Loucy (cell line): ENCODE measurements around the gene DLG1.
A peak's percentile ranks its signal among the peaks of the same experiment; 100 is the strongest.

Experiments
- H2AFZ ChIP-seq: fragments of 200-600 bp; sonication (generic); 2 replicates; pipeline ENCODE4 v1.6.0; 2016; ENCODE audit warnings: antibody characterized with exemption, mild to moderate bottlenecking, low read length, moderate library complexity
- H3F3A ChIP-seq: fragments of 200-600 bp; 2 replicates; pipeline ENCODE4 v1.6.0; 2016; ENCODE audit warnings: antibody characterized with exemption, low read depth, mild to moderate bottlenecking
- H3K27me3 ChIP-seq: fragments of 200-600 bp; sonication (generic); 2 replicates; pipeline ENCODE4 v1.6.1; 2014; ENCODE audit warnings: low read length, mild to moderate bottlenecking; ENCODE audit not compliant: insufficient read depth, poor library complexity, severe bottlenecking
- H3K36me3 ChIP-seq: fragments of 200-600 bp; sonication (generic); 2 replicates; pipeline ENCODE4 v1.6.1; 2016; ENCODE audit warnings: low read length; ENCODE audit not compliant: insufficient read depth
- H3K4me1 ChIP-seq: fragments of 200-600 bp; sonication (generic); 2 replicates; pipeline ENCODE4 v1.5.1; 2014; ENCODE audit warnings: low read length, mild to moderate bottlenecking; ENCODE audit not compliant: insufficient read depth, poor library complexity, severe bottlenecking
- H3K4me2 ChIP-seq: fragments of 200-600 bp; sonication (generic); 2 replicates; pipeline ENCODE4 v1.6.0; 2014; ENCODE audit warnings: antibody characterized with exemption, low read length, low read depth, mild to moderate bottlenecking; ENCODE audit not compliant: poor library complexity, severe bottlenecking
- H3K4me3 ChIP-seq: fragments of 200-600 bp; sonication (generic); 2 replicates; pipeline ENCODE4 v1.5.1; 2014; ENCODE audit warnings: low read length, mild to moderate bottlenecking, mixed read lengths; ENCODE audit not compliant: poor library complexity, severe bottlenecking
- H3K79me2 ChIP-seq: fragments of 200-600 bp; sonication (generic); 2 replicates; pipeline ENCODE4 v1.6.1; 2014; ENCODE audit warnings: low read length; ENCODE audit not compliant: insufficient read depth
- H3K9ac ChIP-seq: fragments of 200-600 bp; sonication (generic); 2 replicates; pipeline ENCODE4 v1.6.0; 2014; ENCODE audit warnings: mild to moderate bottlenecking, low read depth, low read length, moderate library complexity; ENCODE audit not compliant: poor library complexity, severe bottlenecking
- H3K9me2 ChIP-seq: fragments of 200-600 bp; sonication (generic); replicated peaks from 2 replicates; pipeline ENCODE4 v1.6.1; 2016; ENCODE audit warnings: low read depth, low read length, mixed read lengths
- H3K9me3 ChIP-seq: fragments of 200-600 bp; sonication (generic); 2 replicates; pipeline ENCODE4 v1.6.1; 2014; ENCODE audit warnings: mild to moderate bottlenecking, antibody characterized with exemption, low read length, low read depth; ENCODE audit not compliant: insufficient read depth
- H4K20me1 ChIP-seq: fragments of 200-600 bp; sonication (generic); 2 replicates; pipeline ENCODE4 v1.6.0; 2014; ENCODE audit warnings: antibody characterized with exemption, low read length, mild to moderate bottlenecking; ENCODE audit not compliant: insufficient read depth, poor library complexity, severe bottlenecking
- CTCF ChIP-seq: fragments of 200-600 bp; sonication (generic); conservative IDR thresholded peaks from 2 replicates; pipeline ENCODE4 v1.5.1; 2014; ENCODE audit warnings: mild to moderate bottlenecking, antibody characterized with exemption, low read length
- EZH2phosphoT487 ChIP-seq: fragments of 200-600 bp; IDR thresholded peaks from 2 replicates; pipeline ENCODE4 v1.6.1; 2018; ENCODE audit warnings: antibody characterized with exemption, mild to moderate bottlenecking, moderate library complexity, borderline replicate concordance

Gene DLG1

DNA sequence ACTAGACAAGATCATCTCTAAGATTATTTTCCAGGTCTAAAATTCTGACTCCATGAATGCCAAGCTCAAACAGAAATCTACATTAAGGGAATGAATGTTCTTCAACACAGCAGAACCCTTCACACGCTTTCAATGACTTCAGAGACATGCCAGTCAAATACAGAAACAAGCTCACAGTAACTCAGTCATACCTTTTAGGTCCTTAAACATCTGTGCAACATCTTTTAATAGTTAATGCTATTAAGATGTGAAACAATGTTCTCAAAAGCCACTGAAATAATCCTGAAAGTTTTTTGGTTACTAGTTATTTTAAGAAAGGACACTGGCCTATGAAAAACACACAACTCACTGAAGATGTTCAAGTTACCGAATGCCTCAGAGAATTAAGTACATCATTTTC lies 2.5 kb downstream of the DLG1 start:
- peak overlapping the region; percentile 85 for H3K4me2 ChIP-seq
- H4K20me1 ChIP-seq = peaks cover 65% of the 10 kb centered on the region
- peak overlapping the region; percentile 90 for H3K9ac ChIP-seq
- no peaks in the 10 kb centered on the region for H3K9me3 ChIP-seq
- peaks cover 10% of the 10 kb centered on the region; the same call in 1 of the 2 replicates for H3K36me3 ChIP-seq
- H3K79me2 ChIP-seq = peaks cover 69% of the 10 kb centered on the region
- no peaks in the 10 kb centered on the region for H3F3A ChIP-seq
- H3K4me3 ChIP-seq = peak overlapping the region; percentile 86
- H3K4me1 ChIP-seq = peaks cover 49% of the 10 kb centered on the region
- no peak overlapping the region for H2AFZ ChIP-seq
- H3K9me2 ChIP-seq = no peaks in the 10 kb centered on the region
- no peaks in the 10 kb centered on the region for H3K27me3 ChIP-seq
- no peak for TF ChIP-seq EZH2phosphoT487
- TF ChIP-seq CTCF = no peak

DNA sequence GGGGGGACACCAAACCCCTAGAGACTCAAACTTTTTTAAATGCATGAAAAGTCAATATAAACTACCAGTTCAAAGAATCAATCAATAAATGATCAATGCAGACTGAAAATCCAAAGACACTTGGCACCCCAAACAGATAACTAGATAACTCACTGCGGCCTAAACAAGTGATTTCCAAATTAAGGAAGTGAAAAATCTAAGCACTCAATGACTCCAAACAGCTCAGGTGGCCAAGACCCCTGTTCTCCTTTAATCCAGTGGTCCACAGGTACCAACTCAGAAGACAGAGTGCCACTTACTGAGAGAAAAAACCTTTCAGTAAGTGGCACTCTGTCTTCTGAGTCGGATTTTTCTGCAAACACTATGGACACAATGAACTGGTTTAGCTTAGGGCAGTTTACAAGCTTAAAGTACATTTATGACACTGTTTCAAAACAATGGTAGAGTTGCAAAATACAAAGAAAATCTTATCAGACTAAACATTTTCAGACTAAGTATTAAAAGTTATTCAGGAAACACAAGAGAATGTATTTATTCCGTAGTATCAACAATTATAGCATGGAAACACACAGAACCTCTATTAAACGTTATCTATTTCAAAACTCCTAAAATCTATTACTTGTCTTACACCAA lies 4.7 kb downstream of the DLG1 start:
- H3K9ac ChIP-seq = peak overlapping the region; percentile 21
- H3K9me3 ChIP-seq = no peaks in the 10 kb centered on the region
- H4K20me1 ChIP-seq = peaks cover 73% of the 10 kb centered on the region
- no peak overlapping the region for H2AFZ ChIP-seq
- peaks cover 19% of the 10 kb centered on the region; the same call in 1 of the 2 replicates for H3K36me3 ChIP-seq
- H3K27me3 ChIP-seq = no peaks in the 10 kb centered on the region
- H3K9me2 ChIP-seq = no peaks in the 10 kb centered on the region
- H3F3A ChIP-seq = no peaks in the 10 kb centered on the region
- H3K4me1 ChIP-seq = peaks cover 46% of the 10 kb centered on the region
- H3K79me2 ChIP-seq = peaks cover 90% of the 10 kb centered on the region
- H3K4me2 ChIP-seq = peak overlapping the region; percentile 85
- TF ChIP-seq EZH2phosphoT487 (no peak), CTCF (no peak)
- H3K4me3 ChIP-seq = peak overlapping the region; percentile 49

GRCh38 chr3:197292648-197293047 lies 5.8 kb downstream of the DLG1 start:
- H4K20me1 ChIP-seq = peaks cover 73% of the 10 kb centered on the region

More at GRCh38 chr3:197292648-197293047, 5.8 kb downstream of the DLG1 start:
- no peaks in the 10 kb centered on the region for H3F3A ChIP-seq
- peaks cover 44% of the 10 kb centered on the region for H3K4me1 ChIP-seq
- peak overlapping the region; percentile 49 for H3K4me3 ChIP-seq
- peak overlapping the region; percentile 85 for H3K4me2 ChIP-seq
- TF ChIP-seq EZH2phosphoT487 (no peak), CTCF (no peak)
- no peaks in the 10 kb centered on the region for H3K27me3 ChIP-seq
- H2AFZ ChIP-seq = no peak overlapping the region
- no peaks in the 10 kb centered on the region for H3K9me3 ChIP-seq
- no peaks in the 10 kb centered on the region for H3K9me2 ChIP-seq
- peak overlapping the region; percentile 21 for H3K9ac ChIP-seq
- peaks cover 94% of the 10 kb centered on the region for H3K79me2 ChIP-seq
- peaks cover 20% of the 10 kb centered on the region; the same call in 1 of the 2 replicates for H3K36me3 ChIP-seq
